ENCODE data around the gene SESN3. TPM values are rescaled to one million over a fixed set of nuclear protein-coding genes. Genes with fewer than 3 reads are reported as not detected.

The SESN3 gene
- total RNA-seq, 1 donor from 2014 or later: 19.8 TPM

DNA sequence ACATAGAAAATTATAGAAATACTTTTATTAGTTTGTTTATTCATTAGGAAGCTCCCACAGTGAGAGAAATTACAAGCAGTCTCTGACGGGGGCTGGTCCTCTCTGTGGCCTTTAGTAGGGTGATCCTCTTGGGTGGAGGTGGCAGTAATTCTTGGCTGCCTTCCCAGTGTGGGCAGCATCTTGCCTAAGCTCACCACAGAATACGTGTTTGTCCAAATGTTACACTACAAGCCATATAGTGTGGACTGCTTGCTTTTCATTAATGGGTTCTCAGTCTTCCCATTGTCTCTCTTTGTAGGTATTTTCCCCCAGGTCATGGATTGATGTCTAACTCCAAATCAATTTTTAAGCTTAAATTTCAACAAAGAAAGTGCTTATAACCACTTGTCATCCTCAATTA lies 98.0 kb downstream of the SESN3 start:
- no peak for DNase-seq (ENCODE audit: extremely low read depth, low read depth, low spot score)

DNA sequence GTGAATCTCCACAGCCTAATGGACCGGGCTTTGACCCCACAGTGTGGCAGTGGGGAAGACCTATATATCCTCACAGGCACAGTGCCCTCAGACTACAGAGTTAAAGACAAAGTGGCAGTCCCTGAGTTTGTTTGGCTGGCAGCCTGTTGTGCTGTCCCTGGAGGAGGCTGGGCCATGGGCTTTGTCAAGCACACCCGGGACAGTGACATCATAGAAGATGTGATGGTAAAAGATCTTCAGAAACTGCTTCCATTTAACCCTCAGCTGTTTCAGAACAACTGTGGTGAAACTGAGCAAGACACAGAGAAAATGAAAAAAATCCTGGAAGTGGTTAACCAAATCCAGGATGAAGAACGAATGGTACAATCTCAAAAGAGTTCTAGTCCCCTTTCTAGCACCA lies 102.4 kb downstream of the SESN3 start:
- no peak for DNase-seq (ENCODE audit: extremely low read depth, low read depth, low spot score)

DNA sequence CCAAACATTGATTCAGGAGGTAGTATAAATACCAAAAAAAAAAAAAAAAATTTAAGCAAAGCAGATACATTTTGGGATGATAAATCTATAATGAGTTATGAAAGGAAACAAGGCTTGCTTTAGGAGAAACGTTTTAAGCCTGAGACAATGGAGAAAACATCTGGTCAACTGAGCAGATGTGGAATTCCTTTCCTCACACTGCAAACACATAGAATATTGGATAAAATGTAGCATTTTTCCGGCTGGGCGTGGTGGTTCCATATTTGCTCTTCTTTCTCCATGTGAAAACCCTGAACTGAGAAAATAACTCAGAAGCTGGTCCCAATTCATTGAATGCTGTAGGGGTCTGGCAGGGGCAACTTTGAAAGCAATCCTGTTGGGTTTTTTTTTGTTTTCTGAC lies 107.4 kb downstream of the SESN3 start:
- DNase-seq (ENCODE audit: extremely low read depth, low read depth, low spot score): no peak

DNA sequence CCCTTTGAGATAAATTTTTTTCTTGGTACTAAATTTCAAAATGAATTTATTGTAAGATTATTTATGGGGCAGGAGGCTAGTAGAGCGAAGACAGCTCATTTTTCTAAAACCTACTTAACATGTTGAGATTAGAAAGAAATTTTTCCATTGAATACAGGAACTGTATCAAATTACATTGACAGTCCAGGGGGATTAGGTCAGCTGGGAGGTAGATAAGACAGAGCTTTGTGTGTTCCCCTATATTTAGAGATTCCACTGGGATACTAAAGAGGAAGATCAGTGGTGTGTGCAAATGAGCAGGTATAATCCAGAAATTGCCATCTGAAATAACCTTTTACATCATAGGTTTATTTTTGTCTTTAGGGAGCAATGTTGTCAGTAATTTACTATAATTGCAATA lies 109.3 kb downstream of the SESN3 start:
- DNase-seq (ENCODE audit: extremely low read depth, low read depth, low spot score): no peak

DNA sequence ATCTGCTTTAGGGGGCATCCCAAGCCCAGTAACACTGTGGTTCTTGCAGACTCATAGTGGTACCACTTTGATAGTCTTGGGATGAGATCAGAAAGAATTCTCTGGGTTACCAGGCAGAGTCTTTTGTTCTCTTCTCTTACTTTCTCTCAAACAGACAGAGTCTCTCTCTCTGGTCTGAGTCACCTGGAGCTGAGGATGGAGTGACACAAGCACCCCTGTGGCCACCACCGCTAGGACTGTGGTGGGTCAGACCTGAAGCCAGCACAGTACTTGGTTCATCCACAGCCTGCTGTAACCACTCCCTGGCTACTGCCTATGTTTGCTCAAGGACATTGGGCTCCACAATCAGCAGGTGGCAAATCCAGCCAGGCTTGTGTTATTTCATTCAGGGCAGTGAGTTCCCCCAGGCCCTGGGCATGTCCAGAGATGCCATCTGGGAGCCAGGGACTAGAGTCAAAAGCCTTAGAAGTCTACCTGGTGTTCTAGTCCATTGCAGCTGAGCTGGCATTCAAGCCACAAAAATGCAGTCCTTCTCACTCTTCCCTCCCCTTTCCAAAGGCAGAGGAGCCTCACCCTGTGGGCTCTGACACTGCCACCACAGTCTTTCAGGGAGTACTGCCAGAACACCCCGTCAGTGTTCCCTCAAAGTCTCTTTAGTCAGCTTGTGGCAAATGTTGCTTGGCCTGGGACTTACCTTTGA lies 111.5 kb downstream of the SESN3 start:
- DNase-seq (ENCODE audit: extremely low read depth, low read depth, low spot score): no peak

DNA sequence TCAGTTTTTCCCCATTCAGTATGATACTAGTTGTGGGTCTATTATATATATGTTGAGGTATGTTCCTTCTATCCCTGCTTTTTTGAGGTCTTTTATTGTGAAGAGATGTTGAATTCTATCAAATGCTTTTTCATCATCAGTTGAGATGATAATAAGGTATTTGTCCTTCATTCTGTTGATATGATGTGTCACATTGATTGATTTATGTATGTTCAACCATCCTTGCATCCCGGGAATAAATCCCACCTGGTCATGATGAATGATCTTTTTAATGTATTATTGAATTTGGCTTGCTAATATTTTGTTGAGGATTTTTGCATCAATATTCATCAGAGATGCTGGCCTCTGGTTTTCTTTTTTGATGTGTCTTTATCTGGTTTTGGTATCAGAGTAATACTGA lies 115.4 kb downstream of the SESN3 start:
- no peak for DNase-seq (ENCODE audit: extremely low read depth, low read depth, low spot score)

Other genes with a start within 250 kb of the SESN3 start
- gene KDM4E, start 205.9 kb downstream of the SESN3 start, total RNA-seq: not detected in 2 replicates
- not detected in 2 replicates for gene KDM4F, start 181.8 kb downstream of the SESN3 start, total RNA-seq
- gene SRSF8, start 164.3 kb downstream of the SESN3 start, total RNA-seq: 25.4 and 30.2 TPM in 2 replicates
- gene ENDOD1, start 141.4 kb downstream of the SESN3 start, total RNA-seq: 29.0 and 29.8 TPM in 2 replicates

Measured in glomerular endothelial cell (primary cell).